ENCODE measurements around the gene OCA2. TPM values are rescaled to one million over a fixed set of nuclear protein-coding genes. Genes with fewer than 3 reads are reported as not detected.

OCA2 gene
- total and polyA plus RNA-seq, 7 donors = 0.36 to 0.41 TPM; not detected in 5

GRCh38 chr15:27846722-27847395, 252.3 kb downstream of the OCA2 start:
- Histone ChIP-seq H3K9me3 (peaks cover 0 to 7% (median 0%) of the 10 kb centered on the region in 4 donors), H3K27ac (no peak overlapping the region), H3K4me3 (no peak overlapping the region), H3K27me3 (no peaks in the 10 kb centered on the region), H3K4me1 (no peaks in the 10 kb centered on the region), H3K36me3 (no peaks in the 10 kb centered on the region)
- WGBS, 2 donors = 69 to 80% methylated on average over 10 of the region's 10 CpGs
- intact Hi-C loops (cut with DNase I) = no loop called here
- DNase-seq = no peak
- no peak for TF ChIP-seq EP300 (IDR thresholded peaks at IDR 0.05)
- TF ChIP-seq POLR2AphosphoS5 (IDR thresholded peaks at IDR 0.05) = no peak
- TF ChIP-seq CTCF (IDR thresholded peaks at IDR 0.05) = no peak
- no peak for TF ChIP-seq POLR2A (IDR thresholded peaks at IDR 0.05)

GRCh38 chr15:27845535-27846369, 253.4 kb downstream of the OCA2 start:
- Histone ChIP-seq H3K9me3 (peaks cover 0 to 7% (median 0%) of the 10 kb centered on the region in 4 donors), H3K27me3 (no peaks in the 10 kb centered on the region), H3K36me3 (no peaks in the 10 kb centered on the region), H3K27ac (no peak overlapping the region), H3K4me1 (no peaks in the 10 kb centered on the region), H3K4me3 (no peak overlapping the region)
- DNase-seq = no peak
- 82 to 89% methylated on average over 21 of the region's 21 CpGs for WGBS, 2 donors
- intact Hi-C loops (cut with DNase I) = no loop called here
- no peak for TF ChIP-seq POLR2AphosphoS5 (IDR thresholded peaks at IDR 0.05)
- TF ChIP-seq EP300 (IDR thresholded peaks at IDR 0.05) = no peak
- TF ChIP-seq CTCF (IDR thresholded peaks at IDR 0.05) = no peak
- no peak for TF ChIP-seq POLR2A (IDR thresholded peaks at IDR 0.05)

- Histone ChIP-seq H3K27me3 (no peaks in the 10 kb centered on the region), H3K4me3 (no peak overlapping the region), H3K4me1 (no peaks in the 10 kb centered on the region), H3K9me3 (peaks cover 0 to 5% (median 0%) of the 10 kb centered on the region in 4 donors), H3K27ac (no peak overlapping the region), H3K36me3 (no peaks in the 10 kb centered on the region)
- intact Hi-C loops (cut with DNase I) = no loop called here
- DNase-seq = no peak
- TF ChIP-seq EP300 (IDR thresholded peaks at IDR 0.05) = no peak
- no peak for TF ChIP-seq CTCF (IDR thresholded peaks at IDR 0.05)
- no peak for TF ChIP-seq POLR2AphosphoS5 (IDR thresholded peaks at IDR 0.05)
- no peak for TF ChIP-seq POLR2A (IDR thresholded peaks at IDR 0.05)
- WGBS, 2 donors = 80 to 86% methylated on average over 13 of the region's 13 CpGs
Measured at GRCh38 chr15:27844018-27844666, 255.0 kb downstream of the OCA2 start.

GRCh38 chr15:27843146-27843545, 256.0 kb downstream of the OCA2 start:
- intact Hi-C loops (cut with DNase I) = no loop called here
- WGBS, 2 donors = 82 to 89% methylated on average over 3 of the region's 3 CpGs

More at GRCh38 chr15:27843146-27843545, 256.0 kb downstream of the OCA2 start:
- Histone ChIP-seq H3K4me1 (no peaks in the 10 kb centered on the region), H3K36me3 (no peaks in the 10 kb centered on the region), H3K27ac (no peak overlapping the region), H3K27me3 (no peaks in the 10 kb centered on the region), H3K9me3 (no peaks in the 10 kb centered on the region), H3K4me3 (no peak overlapping the region)
- TF ChIP-seq EP300 (IDR thresholded peaks at IDR 0.05) (no peak), POLR2A (IDR thresholded peaks at IDR 0.05) (no peak), POLR2AphosphoS5 (IDR thresholded peaks at IDR 0.05) (no peak), CTCF (IDR thresholded peaks at IDR 0.05) (no peak)
- no peak for DNase-seq
